IMR-90 (cell line): ENCODE measurements around the gene SYT6. TPM values are rescaled to one million over a fixed set of nuclear protein-coding genes. Genes with fewer than 3 reads are reported as not detected.

ENCODE experiments used
- ATAC-seq: fragments of 200-7000 bp; cut with Tn5 transposase; 2 replicates; pipeline ENCODE4 v1.9.1; 2020; ENCODE audit warnings: low read depth, mild to moderate bottlenecking, moderate library complexity
- BruUV-seq: library from RNA; stranded (reverse); fragments of 400-500 nt; replicated peaks from 2 replicates; lab custom pipeline; 2021; lab: Mats Ljungman, UMichigan
- CTCF ChIA-PET: fragments of 300-600 bp; formaldehyde crosslinking; extraction: SDS; loops from one replicate; lab custom pipeline; 2021; ENCODE audit warnings: antibody characterized with exemption; lab: Yijun Ruan, JAX
- POLR2A ChIA-PET: fragments of 300-600 bp; sonication (Branson Sonifier 250); formaldehyde crosslinking; loops from one replicate; lab custom pipeline; 2022; ENCODE audit warnings: antibody characterized with exemption; ENCODE audit not compliant: unreplicated experiment; lab: Charles Lee
- DNase-seq: peaks from one replicate; pipeline ENCODE4 v3.0.0; 2013
- H2AFZ ChIP-seq: replicated peaks from 2 replicates; pipeline ENCODE3; 2013; ENCODE audit warnings: low read length, mild to moderate bottlenecking; ENCODE audit not compliant: poor library complexity
- H2AK5ac ChIP-seq: 2 replicates; pipeline ENCODE4 v1.6.1; 2013; ENCODE audit warnings: low read depth, low read length, inconsistent platforms
- H2AK9ac ChIP-seq: replicated peaks from 2 replicates; pipeline ENCODE3; 2013; ENCODE audit warnings: mild to moderate bottlenecking, low read depth, low read length, moderate library complexity; ENCODE audit not compliant: poor library complexity
- H2BK120ac ChIP-seq: 2 replicates; pipeline ENCODE4 v1.6.1; 2013; ENCODE audit warnings: low read depth, low read length, inconsistent platforms
- H2BK15ac ChIP-seq: 3 replicates; pipeline ENCODE4 v1.6.1; 2013; ENCODE audit warnings: low read depth, low read length, inconsistent platforms
- H2BK20ac ChIP-seq: 2 replicates; pipeline ENCODE4 v1.6.1; 2013; ENCODE audit warnings: low read depth, mild to moderate bottlenecking, inconsistent platforms, low read length, moderate library complexity
- H2BK5ac ChIP-seq: 2 replicates; pipeline ENCODE4 v1.6.1; 2013; ENCODE audit warnings: mild to moderate bottlenecking, low read depth, low read length, inconsistent platforms; ENCODE audit not compliant: poor library complexity, severe bottlenecking
- H3K14ac ChIP-seq: replicated peaks from 2 replicates; pipeline ENCODE4 v1.6.1; 2013; ENCODE audit warnings: low read depth, low read length, inconsistent platforms
- H3K18ac ChIP-seq: 2 replicates; pipeline ENCODE4 v1.6.1; 2013; ENCODE audit warnings: low read depth, low read length, control low read depth
- H3K23ac ChIP-seq: 2 replicates; pipeline ENCODE4 v1.6.1; 2013; ENCODE audit warnings: low read depth, low read length, inconsistent platforms
- H3K27ac ChIP-seq: 2 replicates; pipeline ENCODE4 v1.5.1; 2013; ENCODE audit warnings: mild to moderate bottlenecking, control low read depth, low read length; ENCODE audit not compliant: insufficient read depth
- H3K27me3 ChIP-seq: 2 replicates; pipeline ENCODE4 v1.6.1; 2013; ENCODE audit warnings: low read length; ENCODE audit not compliant: control insufficient read depth, insufficient read depth
- H3K36me3 ChIP-seq: 2 replicates; pipeline ENCODE4 v1.6.1; 2013; ENCODE audit warnings: low read length, mixed read lengths; ENCODE audit not compliant: control insufficient read depth, insufficient read depth
- H3K4ac ChIP-seq: 2 replicates; pipeline ENCODE4 v1.6.1; 2013; ENCODE audit warnings: low read depth, low read length, inconsistent platforms
- H3K4me1 ChIP-seq: 2 replicates; pipeline ENCODE4 v1.6.1; 2013; ENCODE audit warnings: low read length, mixed read lengths; ENCODE audit not compliant: control insufficient read depth, insufficient read depth
- H3K4me2 ChIP-seq: 2 replicates; pipeline ENCODE4 v1.6.1; 2013; ENCODE audit warnings: low read depth, mild to moderate bottlenecking, control low read depth, low read length, moderate library complexity
- H3K4me3 ChIP-seq: 2 replicates; pipeline ENCODE4 v1.5.1; 2013; ENCODE audit warnings: low read depth, mild to moderate bottlenecking, control low read depth, low read length, moderate library complexity; ENCODE audit not compliant: insufficient read depth
- H3K56ac ChIP-seq: 2 replicates; pipeline ENCODE4 v1.6.1; 2013; ENCODE audit warnings: low read length, inconsistent platforms; ENCODE audit not compliant: insufficient read depth; ENCODE audit errors: extremely low read depth
- H3K79me1 ChIP-seq, 2 experiments: 2 replicates each; pipeline ENCODE4 v1.6.1; 2013; ENCODE audit warnings: low read length in 2 of 2, inconsistent platforms in 1 of 2, low read depth in 1 of 2
- H3K9ac ChIP-seq: 2 replicates; pipeline ENCODE4 v1.6.1; 2013; ENCODE audit warnings: low read depth, low read length, control low read depth
- H3K9me1 ChIP-seq: 2 replicates; pipeline ENCODE4 v1.6.1; 2013; ENCODE audit warnings: low read length, inconsistent platforms; ENCODE audit not compliant: insufficient read depth
- H3K9me3 ChIP-seq: 2 replicates; pipeline ENCODE4 v1.6.1; 2013; ENCODE audit warnings: low read length; ENCODE audit not compliant: control insufficient read depth, insufficient read depth
- H4K20me1 ChIP-seq: 2 replicates; pipeline ENCODE4 v1.6.1; 2013; ENCODE audit warnings: low read length, inconsistent platforms; ENCODE audit not compliant: insufficient read depth
- H4K5ac ChIP-seq: 2 replicates; pipeline ENCODE4 v1.6.1; 2013; ENCODE audit warnings: mild to moderate bottlenecking, low read depth, low read length, control low read depth
- H4K8ac ChIP-seq, 2 experiments: 2 replicates each; pipeline ENCODE4 v1.6.1; 2013; ENCODE audit warnings: low read depth in 2 of 2, low read length in 2 of 2, control low read depth in 1 of 2, inconsistent platforms in 1 of 2
- H4K91ac ChIP-seq: 2 replicates; pipeline ENCODE4 v1.6.1; 2013; ENCODE audit warnings: low read depth, low read length, inconsistent platforms; ENCODE audit not compliant: insufficient read depth
- CTCF ChIP-seq: conservative IDR thresholded peaks from 2 replicates; pipeline ENCODE4 v1.5.1; 2012; ENCODE audit warnings: mild to moderate bottlenecking, low read depth, low read length, improper control_type of control experiment
- FOS ChIP-seq: fragments of 150-350 bp; IDR thresholded peaks from 2 replicates; pipeline ENCODE4 v1.6.1; 2016; ENCODE audit warnings: low read depth, low read length
- MAFK ChIP-seq: IDR thresholded peaks from 2 replicates; pipeline ENCODE4 v1.6.1; 2012; ENCODE audit warnings: low read depth, low read length, improper control_type of control experiment
- RFX5 ChIP-seq: IDR thresholded peaks from 2 replicates; pipeline ENCODE4 v1.8.0; 2012; ENCODE audit warnings: low read depth, mild to moderate bottlenecking, low read length, moderate library complexity
- SMC3 ChIP-seq: fragments of 150-350 bp; IDR thresholded peaks from 2 replicates; pipeline ENCODE4 v1.6.1; 2016; ENCODE audit warnings: low read depth, mild to moderate bottlenecking, antibody characterized with exemption, low read length, moderate library complexity
- WGBS, 2 experiments: methylation state at CpG; one replicate each; pipeline versions ENCODE4 v1.1.5 to v1.1.7; 2013; ENCODE audit warnings: missing lambda C conversion rate in 2 of 2; ENCODE audit not compliant: insufficient read length in 1 of 2; ENCODE audit errors: extremely low coverage in 2 of 2; 5-methylcytosine and 5-hydroxymethylcytosine counted together
- dilution Hi-C: fragments of 300-500 bp; cut with HindIII; formaldehyde crosslinking; loops from one replicate; pipeline ENCODE4 v1.14.3; 2018; ENCODE audit warnings: low sequenced_read_pairs; ENCODE audit not compliant: unreplicated experiment
- in situ Hi-C: fragments of 300-500 bp; cut with MboI; formaldehyde crosslinking; loops from 3 replicates; pipeline ENCODE4 v1.14.3; 2019; ENCODE audit warnings: low sequenced_read_pairs, inconsistent platforms, mixed read lengths
- intact Hi-C: fragments of 100-400 bp; cut with micrococcal nuclease; formaldehyde crosslinking; loops from 2 replicates; pipeline ENCODE4 v1.10.0; 2022
- polyA plus RNA-seq, 3 experiments: library from polyadenylated mRNA; depleted of rRNA; stranded (reverse); fragments of >200 nt; gene quantifications; 2 replicates each; pipeline ENCODE4 v1.2.3, GENCODE V29; 2012; ENCODE audit warnings: low replicate concordance in 1 of 3
- total RNA-seq: library from RNA; depleted of rRNA; stranded (reverse); fragments of >200 nt; gene quantifications from 2 replicates; pipeline ENCODE4 v1.2.3, GENCODE V29; 2012

Gene SYT6
- total and polyA plus RNA-seq, 2 of the 4 experiments (the other 2 are of a cell fraction) = not detected

DNA sequence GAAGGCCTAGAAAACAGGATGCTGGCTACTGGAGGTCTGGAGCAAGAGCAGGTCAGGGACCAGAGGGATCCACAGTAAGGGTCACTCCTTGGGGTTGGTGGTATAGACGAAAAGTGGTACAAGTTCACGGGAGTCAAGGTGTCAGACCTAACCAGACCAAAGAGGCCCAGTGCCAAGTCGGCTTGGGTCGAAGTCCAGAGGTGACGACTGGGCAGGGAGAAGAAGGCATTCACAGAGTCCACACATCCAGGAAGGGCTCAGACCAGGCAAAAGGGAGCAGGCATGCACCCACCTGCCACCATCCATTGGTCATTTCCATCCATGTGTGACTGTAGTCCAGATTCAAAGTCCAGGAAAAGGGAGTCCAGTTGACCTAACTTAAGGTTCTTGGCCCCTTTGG is 27.1 kb upstream of the SYT6 start:
- no peaks in the 10 kb centered on the region for H3K9me1 ChIP-seq
- no peak overlapping the region for H2BK15ac ChIP-seq
- H3K36me3 ChIP-seq = no peaks in the 10 kb centered on the region
- H2AFZ ChIP-seq = no peak overlapping the region
- H4K5ac ChIP-seq = no peak overlapping the region
- H2AK5ac ChIP-seq = no peak overlapping the region
- no peak overlapping the region for H2BK5ac ChIP-seq
- in situ Hi-C loops (no loop called here), dilution Hi-C loops (no loop called here), intact Hi-C loops (no loop called here)
- H3K79me1 ChIP-seq = no peaks in the 10 kb centered on the region
- H3K14ac ChIP-seq = no peak overlapping the region
- H3K9me3 ChIP-seq = no peaks in the 10 kb centered on the region
- 70% methylated on average over 4 of the region's 5 CpGs; no CpG with 5 or more reads in 1 of the 2 experiments for WGBS, 2 experiments
- H3K56ac ChIP-seq = no peak overlapping the region
- H3K9ac ChIP-seq = no peak overlapping the region
- H4K91ac ChIP-seq = no peak overlapping the region
- H3K4me3 ChIP-seq = no peak overlapping the region
- no TSS peak for BruUV-seq
- no peak overlapping the region for H2BK20ac ChIP-seq
- no peak overlapping the region for H3K23ac ChIP-seq
- no peak overlapping the region for H3K4me2 ChIP-seq
- no peak overlapping the region for H2BK120ac ChIP-seq
- no peaks in the 10 kb centered on the region for H4K20me1 ChIP-seq
- H3K4me1 ChIP-seq = no peaks in the 10 kb centered on the region
- ATAC-seq (no peak), DNase-seq (no peak)
- no peak overlapping the region for H3K4ac ChIP-seq
- ChIA-PET POLR2A (no interaction called here), CTCF (no interaction called here)
- H3K27ac ChIP-seq = no peak overlapping the region
- no peaks in the 10 kb centered on the region for H3K27me3 ChIP-seq
- H3K18ac ChIP-seq = no peak overlapping the region
- TF ChIP-seq SMC3 (no peak), MAFK (no peak), FOS (no peak), CTCF (no peak), RFX5 (no peak)
- peak overlapping the region; percentile 25 for H2AK9ac ChIP-seq
- no peak overlapping the region for H4K8ac ChIP-seq
